GM12864 (cell line): ENCODE measurements around the gene ATP6V1D.
"Not testable (repeated sequence)": the region's sequence is repeated elsewhere in the genome, so short reads cannot be mapped to it uniquely, and the experiment has no call there.

ENCODE experiments used
- DNase-seq: peaks from one replicate; pipeline ENCODE4 v3.0.0-alpha.2; 2011; ENCODE audit warnings: low read depth
- H3K4me3 ChIP-seq: 2 replicates; pipeline ENCODE4 v1.5.1; 2011; ENCODE audit warnings: mild to moderate bottlenecking, low read depth, low read length, control low read depth
- CTCF ChIP-seq: IDR thresholded peaks from 2 replicates; pipeline ENCODE4 v1.5.1; 2011; ENCODE audit warnings: low read depth, mild to moderate bottlenecking, moderate library complexity, low read length, control low read depth, inconsistent platforms; ENCODE audit errors: missing control alignments

ATP6V1D gene

GRCh38 chr14:67359775-67360469, at the start of gene ATP6V1D, which contains the start of gene EIF2S1:
Gene ATP6V1D (minus strand): TSS chr14:67359804. CDS start chr14:67359698, 106 bp downstream.
Gene EIF2S1 (plus strand): TSS chr14:67360328. CDS start chr14:67364768, 4,440 bp downstream.
- peak within 1 kb of the TSS; percentile 71 for H3K4me3 ChIP-seq
- peak; percentile 99 for DNase-seq
- peak; percentile 98 for TF ChIP-seq CTCF

GRCh38 chr14:67408122-67408801, 48.7 kb upstream of the ATP6V1D start:
- not testable (repeated sequence) for H3K4me3 ChIP-seq, DNase-seq

GRCh38 chr14:67405771-67406170, 46.2 kb upstream of the ATP6V1D start:
- DNase-seq, result no peak
- no peak overlapping the region for H3K4me3 ChIP-seq
- no peak for TF ChIP-seq CTCF

- no peak overlapping the region for H3K4me3 ChIP-seq
- no peak for DNase-seq
- TF ChIP-seq CTCF, result no peak
These were observed 40.8 kb upstream of the ATP6V1D start for GRCh38 chr14:67400434-67400833.

DNA sequence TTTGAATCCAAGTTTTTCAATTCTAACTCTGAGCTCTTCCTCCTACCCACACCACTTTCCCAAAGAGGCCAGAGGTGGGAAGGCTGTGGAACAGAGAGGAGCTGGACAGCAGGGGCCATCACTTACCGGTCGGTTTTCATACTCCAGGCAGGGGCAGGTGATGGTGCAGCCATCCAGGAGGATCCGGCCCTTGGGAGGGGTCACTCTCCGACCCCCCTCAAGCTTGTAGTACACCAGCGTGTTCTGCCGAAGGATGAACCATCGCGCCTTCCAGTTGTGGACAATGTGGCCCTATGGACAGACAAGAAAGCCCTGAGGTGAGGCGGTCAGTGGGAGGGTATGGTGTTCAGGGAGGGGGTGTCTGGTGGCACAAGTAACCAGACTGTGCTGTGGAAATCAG, 37.9 kb upstream of the ATP6V1D start:
- H3K4me3 ChIP-seq, result no peak overlapping the region
- TF ChIP-seq CTCF, result no peak
- no peak for DNase-seq

DNA sequence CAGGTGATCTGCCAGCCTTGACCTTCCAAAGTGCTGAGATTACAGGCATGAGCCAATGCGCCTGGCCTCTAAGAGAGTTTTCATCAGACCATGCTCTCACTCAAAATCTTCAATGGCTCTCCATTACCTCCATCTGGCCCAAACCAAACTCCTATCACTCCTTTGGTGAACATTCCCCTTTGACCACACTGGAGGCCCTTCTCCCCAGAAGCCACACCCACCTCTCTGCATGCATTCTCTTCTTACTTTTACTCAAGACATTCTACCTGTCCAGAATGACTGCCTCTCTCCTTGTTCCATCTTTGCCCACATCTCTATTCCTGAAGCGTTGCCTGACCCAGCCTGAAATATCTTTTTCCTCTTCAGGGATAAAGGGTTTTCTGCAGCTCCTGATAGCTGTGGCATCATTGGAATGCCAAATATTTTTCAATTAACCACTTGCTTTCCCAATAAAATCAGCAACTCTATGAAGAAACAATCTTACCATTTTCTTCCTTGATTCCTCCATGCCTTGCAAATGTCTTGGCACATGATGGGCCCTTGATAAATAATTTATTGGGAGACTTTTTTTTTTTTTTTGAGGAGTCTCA, 36.9 kb upstream of the ATP6V1D start:
- no peak for TF ChIP-seq CTCF
- no peak overlapping the region for H3K4me3 ChIP-seq
- DNase-seq, result no peak

DNA sequence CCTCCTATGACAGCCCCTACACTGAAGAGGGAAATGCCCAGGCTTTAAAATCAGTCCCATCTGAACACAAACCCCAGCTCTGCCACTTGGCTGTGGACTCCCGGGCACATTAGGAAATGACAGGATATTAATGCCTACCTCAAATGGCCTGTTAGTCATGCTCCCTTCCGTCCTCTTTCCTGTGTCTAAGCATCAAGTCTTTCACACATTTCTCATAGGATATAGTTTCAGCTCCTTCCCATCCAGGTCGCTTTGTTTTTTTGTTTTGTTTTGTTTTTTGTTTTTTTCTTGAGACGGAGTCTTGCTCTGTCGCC, 36.2 kb upstream of the ATP6V1D start:
- no peak for DNase-seq
- TF ChIP-seq CTCF, result no peak
- no peak overlapping the region for H3K4me3 ChIP-seq
